ENCODE measurements around the gene PRKG1. TPM values are rescaled to one million over a fixed set of nuclear protein-coding genes. Genes with fewer than 3 reads are reported as not detected.

Gene PRKG1
- total and polyA plus RNA-seq, 2 of the 8 experiments (the other 6 are each of a cell fraction or from before 2014, with no cell fraction given) = 4.2 to 15.2 TPM

GRCh38 chr10:51789903-51790302, 715.6 kb downstream of the PRKG1 start (continued):
- TF ChIP-seq SUZ12 (IDR thresholded peaks at IDR 0.05; ENCODE audit: low read length) = no peak
- TF ChIP-seq TEAD4 (IDR thresholded peaks at IDR 0.05; ENCODE audit: low read depth, low read length) = no peak
- no peak for TF ChIP-seq GTF2F1 (IDR thresholded peaks at IDR 0.05; ENCODE audit: borderline replicate concordance, low read depth, low read length)
- no peak for TF ChIP-seq BCL11A (IDR thresholded peaks at IDR 0.05; ENCODE audit: low read depth in 2 of 2, low read length in 2 of 2)
- TF ChIP-seq TAF1 (IDR thresholded peaks at IDR 0.05; ENCODE audit: low read depth, low read length) = no peak
- TF ChIP-seq JUND (IDR thresholded peaks at IDR 0.05; ENCODE audit: low read length) = no peak
- TF ChIP-seq CTBP2 (IDR thresholded peaks at IDR 0.05; ENCODE audit: borderline replicate concordance, insufficient read depth, insufficient read length, low read length) = no peak

Measured in H1 (cell line).